Measurements from ENCODE around the gene NFE2L3. TPM values are rescaled to one million over a fixed set of nuclear protein-coding genes. Genes with fewer than 3 reads are reported as not detected.

Gene NFE2L3
- total and polyA plus RNA-seq, 9 of the 15 experiments (the other 6 are each of a cell fraction or from before 2014, with no cell fraction given) = 2.9 to 16.9 (median 12.4) TPM

- TF ChIP-seq, protein P1, sequence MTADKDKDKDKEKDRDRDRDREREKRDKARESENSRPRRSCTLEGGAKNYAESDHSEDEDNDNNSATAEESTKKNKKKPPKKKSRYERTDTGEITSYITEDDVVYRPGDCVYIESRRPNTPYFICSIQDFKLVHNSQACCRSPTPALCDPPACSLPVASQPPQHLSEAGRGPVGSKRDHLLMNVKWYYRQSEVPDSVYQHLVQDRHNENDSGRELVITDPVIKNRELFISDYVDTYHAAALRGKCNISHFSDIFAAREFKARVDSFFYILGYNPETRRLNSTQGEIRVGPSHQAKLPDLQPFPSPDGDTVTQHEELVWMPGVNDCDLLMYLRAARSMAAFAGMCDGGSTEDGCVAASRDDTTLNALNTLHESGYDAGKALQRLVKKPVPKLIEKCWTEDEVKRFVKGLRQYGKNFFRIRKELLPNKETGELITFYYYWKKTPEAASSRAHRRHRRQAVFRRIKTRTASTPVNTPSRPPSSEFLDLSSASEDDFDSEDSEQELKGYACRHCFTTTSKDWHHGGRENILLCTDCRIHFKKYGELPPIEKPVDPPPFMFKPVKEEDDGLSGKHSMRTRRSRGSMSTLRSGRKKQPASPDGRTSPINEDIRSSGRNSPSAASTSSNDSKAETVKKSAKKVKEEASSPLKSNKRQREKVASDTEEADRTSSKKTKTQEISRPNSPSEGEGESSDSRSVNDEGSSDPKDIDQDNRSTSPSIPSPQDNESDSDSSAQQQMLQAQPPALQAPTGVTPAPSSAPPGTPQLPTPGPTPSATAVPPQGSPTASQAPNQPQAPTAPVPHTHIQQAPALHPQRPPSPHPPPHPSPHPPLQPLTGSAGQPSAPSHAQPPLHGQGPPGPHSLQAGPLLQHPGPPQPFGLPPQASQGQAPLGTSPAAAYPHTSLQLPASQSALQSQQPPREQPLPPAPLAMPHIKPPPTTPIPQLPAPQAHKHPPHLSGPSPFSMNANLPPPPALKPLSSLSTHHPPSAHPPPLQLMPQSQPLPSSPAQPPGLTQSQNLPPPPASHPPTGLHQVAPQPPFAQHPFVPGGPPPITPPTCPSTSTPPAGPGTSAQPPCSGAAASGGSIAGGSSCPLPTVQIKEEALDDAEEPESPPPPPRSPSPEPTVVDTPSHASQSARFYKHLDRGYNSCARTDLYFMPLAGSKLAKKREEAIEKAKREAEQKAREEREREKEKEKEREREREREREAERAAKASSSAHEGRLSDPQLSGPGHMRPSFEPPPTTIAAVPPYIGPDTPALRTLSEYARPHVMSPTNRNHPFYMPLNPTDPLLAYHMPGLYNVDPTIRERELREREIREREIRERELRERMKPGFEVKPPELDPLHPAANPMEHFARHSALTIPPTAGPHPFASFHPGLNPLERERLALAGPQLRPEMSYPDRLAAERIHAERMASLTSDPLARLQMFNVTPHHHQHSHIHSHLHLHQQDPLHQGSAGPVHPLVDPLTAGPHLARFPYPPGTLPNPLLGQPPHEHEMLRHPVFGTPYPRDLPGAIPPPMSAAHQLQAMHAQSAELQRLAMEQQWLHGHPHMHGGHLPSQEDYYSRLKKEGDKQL (CRISPR knock-in tag; IDR thresholded peaks at IDR 0.05; ENCODE audit: borderline replicate concordance) = no peak
- TF ChIP-seq XRCC5 (IDR thresholded peaks at IDR 0.05; ENCODE audit: low read depth, low read length) (no peak), CREBBP (IDR thresholded peaks at IDR 0.05; ENCODE audit: low read depth, low read length) (no peak), CBX2 (IDR thresholded peaks at IDR 0.05; ENCODE audit: insufficient read depth, low read length, poor library complexity, severe bottlenecking) (no peak), PTRF (tag; IDR thresholded peaks at IDR 0.05) (no peak), NR3C1 (CRISPR knock-in tag; IDR thresholded peaks at IDR 0.05) (no peak), PCBP2 (IDR thresholded peaks at IDR 0.05; ENCODE audit: low read depth, low read length, poor library complexity, severe bottlenecking) (no peak), KDM1A (IDR thresholded peaks at IDR 0.05) (no peak), HMGN3 (IDR thresholded peaks at IDR 0.05; ENCODE audit: borderline replicate concordance, extremely low read depth, insufficient read length, low read depth, low read length) (peak; percentile 79), ZNF589 (CRISPR knock-in tag; IDR thresholded peaks at IDR 0.05; ENCODE audit: low read depth) (0 out of 2 replicates have a peak, but pooled peaks have one; percentile 21), TEAD2 (tag; IDR thresholded peaks at IDR 0.05) (no peak), SNAPC5 (CRISPR knock-in tag; IDR thresholded peaks at IDR 0.05) (no peak), KAT7 (CRISPR knock-in tag; IDR thresholded peaks at IDR 0.05; ENCODE audit: borderline replicate concordance) (peak; percentile 85), MCM5 (IDR thresholded peaks at IDR 0.05; ENCODE audit: low read depth) (no peak), TARDBP (IDR thresholded peaks at IDR 0.05) (no peak), FOXJ2 (tag; IDR thresholded peaks at IDR 0.05) (no peak), NR1H2 (CRISPR knock-in tag; IDR thresholded peaks at IDR 0.05) (no peak), HNRNPUL1 (IDR thresholded peaks at IDR 0.05; ENCODE audit: low read length) (no peak), SLC30A9 (CRISPR knock-in tag; IDR thresholded peaks at IDR 0.05) (no peak), ZNF408 (CRISPR knock-in tag; IDR thresholded peaks at IDR 0.05; ENCODE audit: low read depth) (no peak), HDAC2 (IDR thresholded peaks at IDR 0.05) (no peak), SREBF1 (IDR thresholded peaks at IDR 0.05; ENCODE audit: borderline replicate concordance, low read depth, low read length) (no peak)
- TF ChIP-seq, protein P2, sequence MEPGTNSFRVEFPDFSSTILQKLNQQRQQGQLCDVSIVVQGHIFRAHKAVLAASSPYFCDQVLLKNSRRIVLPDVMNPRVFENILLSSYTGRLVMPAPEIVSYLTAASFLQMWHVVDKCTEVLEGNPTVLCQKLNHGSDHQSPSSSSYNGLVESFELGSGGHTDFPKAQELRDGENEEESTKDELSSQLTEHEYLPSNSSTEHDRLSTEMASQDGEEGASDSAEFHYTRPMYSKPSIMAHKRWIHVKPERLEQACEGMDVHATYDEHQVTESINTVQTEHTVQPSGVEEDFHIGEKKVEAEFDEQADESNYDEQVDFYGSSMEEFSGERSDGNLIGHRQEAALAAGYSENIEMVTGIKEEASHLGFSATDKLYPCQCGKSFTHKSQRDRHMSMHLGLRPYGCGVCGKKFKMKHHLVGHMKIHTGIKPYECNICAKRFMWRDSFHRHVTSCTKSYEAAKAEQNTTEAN (CRISPR knock-in tag; IDR thresholded peaks at IDR 0.05) = no peak
These were observed at the start of gene NFE2L3 (continued) for GRCh38 chr7:26151953-26152781.
